GM21576 (cell line): Measurements from ENCODE around the gene CLOCK.

ENCODE experiments used
- ATAC-seq: cut with Tn5 transposase; IDR thresholded peaks from one replicate; pipeline ENCODE4 v1.9.1; 2021; ENCODE audit warnings: mild to moderate bottlenecking, moderate library complexity; ENCODE audit not compliant: unreplicated experiment

The CLOCK gene

DNA sequence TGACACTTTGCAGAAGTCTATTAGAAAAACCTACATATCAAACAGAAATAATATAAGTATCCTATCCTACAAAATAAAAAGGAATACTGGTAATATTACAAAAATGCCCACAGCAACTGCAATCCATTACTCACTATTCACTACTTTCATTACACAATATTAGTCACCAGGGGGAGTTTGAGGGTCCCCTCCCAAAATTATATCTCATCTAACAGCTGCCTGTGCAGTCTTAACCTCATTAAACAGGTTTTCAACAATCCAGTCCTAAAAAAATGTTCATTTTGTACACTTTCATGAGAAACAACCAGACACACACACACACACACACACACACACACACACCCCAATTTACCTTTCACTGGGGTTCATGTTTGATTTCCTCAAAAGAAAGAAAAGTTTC, 2.9 kb downstream of the CLOCK start:
- ATAC-seq: no peak

DNA sequence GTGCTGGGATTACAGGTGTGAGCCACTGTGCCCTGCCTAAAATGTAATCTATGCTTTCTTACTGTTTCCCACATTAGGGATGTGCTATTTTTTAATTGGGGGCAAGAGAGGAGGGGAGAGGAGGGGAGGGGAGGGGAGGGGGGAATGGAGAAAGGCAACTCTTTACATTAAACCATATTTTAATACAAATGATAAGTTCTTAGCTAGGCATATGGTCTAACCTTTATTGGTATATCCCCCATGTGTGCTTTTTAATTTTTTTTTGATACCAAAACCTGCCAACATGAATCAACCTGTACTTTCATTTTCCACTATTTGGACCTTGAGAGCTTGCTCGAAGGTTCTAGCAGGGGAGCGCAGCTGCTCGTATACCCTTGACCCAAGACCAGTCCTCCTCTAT, 6.4 kb downstream of the CLOCK start:
- no peak for ATAC-seq

- ATAC-seq: no peak
Observed at GRCh38 chr4:55539658-55540057, 7.1 kb downstream of the CLOCK start.

GRCh38 chr4:55538531-55538930, 8.2 kb downstream of the CLOCK start:
- ATAC-seq: no peak

GRCh38 chr4:55534306-55534705, 12.4 kb downstream of the CLOCK start:
- no peak for ATAC-seq

GRCh38 chr4:55530691-55531090, 16.0 kb downstream of the CLOCK start:
- ATAC-seq: no peak

GRCh38 chr4:55530167-55530566, 16.5 kb downstream of the CLOCK start:
- ATAC-seq: no peak

DNA sequence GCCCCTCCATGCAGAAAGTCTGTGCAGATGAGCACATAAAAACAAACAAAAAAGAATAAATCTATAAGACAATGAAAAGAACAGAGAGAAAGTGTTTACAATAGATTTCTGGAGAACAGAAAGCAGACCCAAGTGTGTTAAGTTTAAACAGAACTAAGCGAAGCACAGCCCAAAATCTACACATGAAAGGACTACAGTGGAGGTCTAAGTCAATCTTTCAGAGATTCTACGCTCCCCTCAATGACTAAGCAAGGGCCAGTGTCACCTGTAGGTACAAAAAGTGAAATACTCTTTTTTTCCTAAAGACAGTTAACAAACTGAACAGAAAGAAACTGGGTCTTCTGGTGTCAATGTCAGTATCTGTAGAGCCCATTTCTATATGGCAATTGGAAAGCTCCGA, 18.2 kb downstream of the CLOCK start:
- no peak for ATAC-seq

DNA sequence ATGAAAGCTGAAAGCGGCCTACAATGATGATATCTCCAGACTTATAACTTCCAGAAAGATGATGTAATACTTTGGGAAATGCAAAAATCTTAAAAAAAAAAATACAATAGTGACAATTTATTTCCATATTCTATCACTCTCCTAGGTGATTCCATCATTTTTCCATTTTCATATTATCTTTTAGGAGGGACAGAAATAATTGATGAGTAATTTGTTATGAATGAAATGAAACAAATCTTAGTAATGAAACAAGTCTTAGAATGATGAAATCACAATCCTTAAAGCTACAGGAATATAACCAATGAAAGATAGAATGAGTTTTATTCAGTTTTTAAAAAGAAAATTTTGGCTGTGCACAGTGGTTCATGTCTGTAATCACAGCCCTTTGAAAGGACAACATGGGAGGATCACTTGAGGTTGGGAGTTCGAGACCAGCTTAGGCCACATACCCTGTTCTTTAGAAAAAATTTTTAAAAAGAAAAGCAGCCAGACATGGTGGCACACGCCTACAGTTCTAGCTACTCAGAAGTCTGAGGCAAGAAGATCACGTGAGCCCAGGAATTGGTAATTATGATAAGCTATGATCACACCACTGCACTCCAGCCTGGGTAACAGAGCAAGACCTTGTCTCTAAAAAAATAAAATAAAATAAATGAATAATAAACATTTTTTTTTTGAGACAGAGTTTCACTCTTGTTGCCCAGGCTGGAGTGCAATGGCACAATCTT, 21.7 kb downstream of the CLOCK start:
- no peak for ATAC-seq

DNA sequence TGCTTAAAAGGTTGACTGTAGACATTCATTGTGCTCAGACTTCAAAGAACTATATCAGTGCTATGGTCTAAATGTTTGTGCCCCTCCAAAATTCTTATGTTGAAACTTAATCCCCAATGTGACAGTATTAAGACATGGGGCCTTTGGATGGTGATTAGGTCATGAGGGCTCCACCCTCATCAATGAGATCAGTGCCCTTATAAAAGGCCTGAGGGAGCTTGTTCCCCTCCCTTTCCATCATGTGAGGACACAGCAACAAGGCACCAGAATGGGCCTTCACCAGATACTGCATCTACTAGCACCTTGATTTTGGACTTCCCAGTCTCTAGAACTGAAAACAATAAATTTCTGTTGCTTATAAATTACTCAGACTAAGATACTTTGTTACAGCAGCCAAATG, 28.3 kb downstream of the CLOCK start:
- ATAC-seq: no peak

- peak; percentile 66 for ATAC-seq
Observed at GRCh38 chr4:55517526-55518229, 29.0 kb downstream of the CLOCK start.

DNA sequence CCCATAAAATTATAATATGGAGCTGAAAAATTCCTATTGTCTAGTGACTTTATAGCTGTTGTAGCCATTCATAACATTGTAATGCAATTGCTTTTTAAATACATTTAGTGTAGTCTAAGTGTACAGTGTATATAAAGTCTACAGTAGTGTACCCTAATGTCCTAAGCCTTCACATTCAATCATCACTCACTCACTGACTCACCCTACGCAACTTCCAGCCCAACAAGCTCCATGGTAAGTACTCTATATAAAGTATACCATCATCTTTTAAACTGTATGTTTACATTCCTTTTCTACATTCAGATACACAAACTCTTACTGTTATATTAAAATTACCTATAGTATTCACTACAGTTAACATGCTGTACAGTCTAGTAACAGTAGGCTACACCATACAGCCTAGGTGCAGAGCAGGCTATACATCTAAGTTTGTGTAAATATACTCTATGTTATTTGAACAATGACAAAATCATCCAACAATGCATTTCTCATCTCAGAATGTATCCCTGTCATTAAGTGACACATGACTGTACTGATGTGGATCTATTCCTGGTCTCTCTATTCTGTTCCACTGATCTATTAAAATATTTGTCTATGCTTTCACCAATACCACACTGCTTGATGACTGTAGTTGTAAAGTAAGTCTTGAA, 33.7 kb downstream of the CLOCK start:
- ATAC-seq: no peak

DNA sequence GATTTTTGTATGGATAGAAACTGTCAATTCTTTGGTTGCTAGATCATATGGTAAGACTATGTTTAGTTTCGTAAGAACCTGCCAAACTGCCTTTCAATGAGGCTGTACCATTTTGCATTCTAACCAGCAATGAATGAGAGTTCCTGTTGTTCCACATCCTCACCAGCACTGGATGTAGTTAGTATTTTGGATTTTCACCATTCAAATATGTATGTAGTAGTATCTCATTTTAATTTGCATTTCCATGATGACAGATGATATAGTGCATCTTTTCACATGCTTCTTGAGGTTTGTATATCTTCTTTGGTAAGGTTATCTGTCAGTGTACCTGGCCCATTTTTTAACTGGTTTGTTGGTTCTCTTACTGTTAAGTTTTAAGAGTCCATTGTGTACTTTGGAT, 34.6 kb downstream of the CLOCK start:
- ATAC-seq: no peak

GRCh38 chr4:55510685-55511084, 36.0 kb downstream of the CLOCK start:
- ATAC-seq: no peak

DNA sequence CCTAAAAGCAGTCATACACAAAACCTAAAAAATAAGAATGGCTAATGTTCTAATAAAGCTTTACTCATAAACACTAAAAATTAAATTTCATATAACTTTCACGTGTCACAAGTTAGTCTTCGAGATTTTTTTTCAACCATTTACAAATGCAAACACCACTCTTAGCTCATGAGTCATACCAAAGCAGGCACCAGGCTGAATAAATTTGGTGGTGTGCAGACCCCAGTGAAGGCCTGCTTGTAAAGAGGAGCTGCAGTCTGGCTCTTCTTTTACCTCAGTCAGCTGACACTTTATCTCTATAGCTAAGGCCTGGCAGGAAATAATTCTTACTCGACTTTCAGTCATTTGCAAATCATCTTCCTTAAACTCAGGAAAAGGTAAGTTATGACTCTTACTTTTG, 37.4 kb downstream of the CLOCK start:
- no peak for ATAC-seq

DNA sequence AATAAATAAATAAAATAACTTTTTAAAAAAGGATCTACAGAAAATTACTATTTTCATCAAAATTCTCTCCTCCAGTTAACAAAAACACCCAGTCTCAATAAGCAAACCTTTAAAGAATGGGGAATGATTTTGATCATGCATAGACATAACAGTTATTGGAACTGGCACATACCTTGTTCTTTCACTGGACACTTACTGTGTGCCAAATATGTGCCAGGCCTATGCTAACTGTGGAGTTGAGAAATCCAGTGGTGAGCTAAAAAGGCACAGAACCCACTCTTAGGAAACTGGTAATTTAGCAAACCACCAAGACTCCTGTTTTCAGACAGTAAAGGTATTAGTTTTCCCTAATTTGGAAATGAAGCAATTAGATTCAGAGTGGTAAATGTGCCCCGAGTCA, 39.1 kb downstream of the CLOCK start:
- ATAC-seq: no peak

DNA sequence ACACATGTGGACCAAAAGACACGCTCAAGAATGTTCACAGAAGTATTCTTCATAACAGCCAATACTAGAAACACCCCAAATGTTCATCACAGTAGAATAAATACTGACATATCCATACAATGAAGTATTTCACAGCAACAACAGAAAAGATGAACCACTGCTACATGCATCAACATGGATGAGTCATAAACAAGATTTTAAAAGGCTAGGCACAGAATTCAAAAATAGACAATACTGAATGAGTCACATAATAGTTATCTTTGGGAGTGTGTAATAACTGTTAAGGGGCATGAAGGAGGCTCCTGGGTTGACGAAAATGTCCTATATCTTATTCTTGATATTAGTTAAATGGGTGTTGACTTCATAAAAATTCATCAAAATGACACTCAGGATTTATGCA, 43.5 kb downstream of the CLOCK start:
- no peak for ATAC-seq

- ATAC-seq: peak; percentile 66
Observed at GRCh38 chr4:55500072-55500471, 46.6 kb downstream of the CLOCK start.

GRCh38 chr4:55499495-55499894, 47.2 kb downstream of the CLOCK start:
- no peak for ATAC-seq

- ATAC-seq: no peak
Observed at GRCh38 chr4:55498051-55498450, 48.7 kb downstream of the CLOCK start.

DNA sequence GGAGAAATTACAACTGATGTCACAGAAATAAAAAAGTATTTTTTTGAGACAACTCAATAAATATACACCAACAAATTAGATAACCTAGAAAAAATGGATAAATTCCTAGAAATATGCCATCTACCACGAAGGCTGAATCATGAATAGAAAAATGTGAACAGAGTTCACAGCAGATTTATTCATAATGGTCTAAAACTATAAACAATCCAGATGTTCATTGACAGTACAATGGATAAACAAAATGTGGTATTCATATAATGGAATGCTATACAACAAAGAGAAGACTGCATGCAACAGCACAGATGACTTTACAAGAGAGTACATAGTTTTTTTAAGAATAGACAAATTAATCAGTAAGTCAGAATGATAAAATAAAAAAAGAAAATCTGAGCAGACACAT, 55.2 kb downstream of the CLOCK start:
- no peak for ATAC-seq

- ATAC-seq: no peak
Observed at GRCh38 chr4:55488716-55489115, 58.0 kb downstream of the CLOCK start.
